Mesenchymal stem cell (in vitro differentiated cells and primary cell): Measurements from ENCODE around the gene PIGT.

Source experiments
- DNase-seq: peaks from one replicate; pipeline ENCODE4 v3.0.0-alpha.2; 2013
- H2AFZ ChIP-seq: one replicate; pipeline ENCODE4 v1.6.1; 2013; ENCODE audit warnings: low read depth, mild to moderate bottlenecking, control low read depth, inconsistent platforms, low read length, moderate library complexity
- H2AK5ac ChIP-seq: 2 replicates; pipeline ENCODE4 v1.6.1; 2013; ENCODE audit warnings: low read length, moderate library complexity, mild to moderate bottlenecking, inconsistent platforms; ENCODE audit not compliant: severe bottlenecking
- H2BK120ac ChIP-seq: one replicate; pipeline ENCODE4 v1.6.1; 2013; ENCODE audit warnings: low read depth, mild to moderate bottlenecking, inconsistent platforms, low read length, moderate library complexity
- H2BK12ac ChIP-seq, 2 experiments: one replicate each; pipeline ENCODE4 v1.6.1; 2013; ENCODE audit warnings: inconsistent platforms in 2 of 2, low read length in 2 of 2, mild to moderate bottlenecking in 2 of 2, moderate library complexity in 2 of 2, control low read depth in 1 of 2
- H2BK15ac ChIP-seq: one replicate; pipeline ENCODE4 v1.6.1; 2013; ENCODE audit warnings: mild to moderate bottlenecking, low read depth, inconsistent platforms; ENCODE audit not compliant: poor library complexity, severe bottlenecking
- H2BK5ac ChIP-seq: 2 replicates; pipeline ENCODE4 v1.6.1; 2013; ENCODE audit warnings: low read depth, mild to moderate bottlenecking, low read length, control low read depth, inconsistent platforms; ENCODE audit not compliant: poor library complexity, severe bottlenecking
- H3K14ac ChIP-seq, 2 experiments: one replicate each; pipeline ENCODE4 v1.6.1; 2013; ENCODE audit warnings: inconsistent platforms in 2 of 2, low read length in 2 of 2, control low read depth in 1 of 2, mild to moderate bottlenecking in 1 of 2, moderate library complexity in 1 of 2
- H3K18ac ChIP-seq, 2 experiments: one replicate each; pipeline ENCODE4 v1.6.1; 2013; ENCODE audit warnings: inconsistent platforms in 2 of 2, low read length in 2 of 2, control low read depth in 1 of 2, low read depth in 1 of 2, mild to moderate bottlenecking in 1 of 2
- H3K23ac ChIP-seq, 2 experiments: one replicate each; pipeline ENCODE4 v1.6.1; 2013; ENCODE audit warnings: inconsistent platforms in 2 of 2, low read length in 2 of 2, mild to moderate bottlenecking in 2 of 2, moderate library complexity in 2 of 2, control low read depth in 1 of 2
- H3K27ac ChIP-seq: 2 replicates; pipeline ENCODE4 v1.5.1; 2013; ENCODE audit warnings: mild to moderate bottlenecking, moderate library complexity, low read length, control low read depth, inconsistent platforms; ENCODE audit not compliant: poor library complexity, severe bottlenecking
- H3K27me3 ChIP-seq, 2 experiments: 2 replicates each; pipeline versions ENCODE4 v1.6.1 to v1.7.0; 2013; ENCODE audit warnings: low read length in 2 of 2, mild to moderate bottlenecking in 2 of 2, moderate library complexity in 2 of 2, control low read depth in 1 of 2, inconsistent platforms in 1 of 2; ENCODE audit not compliant: control insufficient read depth in 1 of 2, insufficient read depth in 1 of 2
- H3K36me3 ChIP-seq, 2 experiments: 2 replicates each; pipeline versions ENCODE4 v1.6.1 to v1.7.0; 2013; ENCODE audit warnings: low read length in 2 of 2, control low read depth in 1 of 2, inconsistent platforms in 1 of 2, low read depth in 1 of 2, mild to moderate bottlenecking in 1 of 2; ENCODE audit not compliant: insufficient read depth in 2 of 2, control insufficient read depth in 1 of 2
- H3K4ac ChIP-seq, 2 experiments: one replicate each; pipeline ENCODE4 v1.6.1; 2013; ENCODE audit warnings: inconsistent platforms in 2 of 2, low read length in 2 of 2, mild to moderate bottlenecking in 2 of 2, moderate library complexity in 2 of 2, control low read depth in 1 of 2, low read depth in 1 of 2
- H3K4me1 ChIP-seq: 2 replicates; pipeline ENCODE4 v1.6.1; 2013; ENCODE audit warnings: low read depth, low read length, control low read depth; ENCODE audit not compliant: control insufficient read depth, insufficient read depth
- H3K4me2 ChIP-seq: 2 replicates; pipeline ENCODE4 v1.6.1; 2013; ENCODE audit warnings: low read length, mild to moderate bottlenecking, inconsistent platforms; ENCODE audit not compliant: poor library complexity, severe bottlenecking
- H3K4me3 ChIP-seq, 2 experiments: 2 replicates each; pipeline versions ENCODE4 v1.5.1 to v1.7.0; 2013; ENCODE audit warnings: low read length in 2 of 2, mild to moderate bottlenecking in 2 of 2, control low read depth in 1 of 2, low read depth in 1 of 2; ENCODE audit not compliant: insufficient read depth in 1 of 2
- H3K79me1 ChIP-seq: replicated peaks from 2 replicates; pipeline ENCODE4 v1.6.1; 2013; ENCODE audit warnings: mild to moderate bottlenecking, control low read depth, low read length, inconsistent platforms; ENCODE audit not compliant: poor library complexity, severe bottlenecking
- H3K9ac ChIP-seq: 2 replicates; pipeline ENCODE4 v1.7.0; 2013; ENCODE audit warnings: mild to moderate bottlenecking, low read length, moderate library complexity
- H3K9me3 ChIP-seq: 2 replicates; pipeline ENCODE4 v1.7.0; 2013; ENCODE audit warnings: mild to moderate bottlenecking, low read length; ENCODE audit not compliant: control insufficient read depth
- H4K8ac ChIP-seq: one replicate; pipeline ENCODE4 v1.6.1; 2013; ENCODE audit warnings: inconsistent platforms, mild to moderate bottlenecking, low read length, moderate library complexity
- H4K91ac ChIP-seq: one replicate; pipeline ENCODE4 v1.6.1; 2013; ENCODE audit warnings: mild to moderate bottlenecking, low read length, inconsistent platforms
- WGBS: methylation state at CpG from one replicate; pipeline ENCODE4 v1.1.7; 2013; ENCODE audit warnings: mixed read lengths; 5-methylcytosine and 5-hydroxymethylcytosine counted together

PIGT gene

DNA sequence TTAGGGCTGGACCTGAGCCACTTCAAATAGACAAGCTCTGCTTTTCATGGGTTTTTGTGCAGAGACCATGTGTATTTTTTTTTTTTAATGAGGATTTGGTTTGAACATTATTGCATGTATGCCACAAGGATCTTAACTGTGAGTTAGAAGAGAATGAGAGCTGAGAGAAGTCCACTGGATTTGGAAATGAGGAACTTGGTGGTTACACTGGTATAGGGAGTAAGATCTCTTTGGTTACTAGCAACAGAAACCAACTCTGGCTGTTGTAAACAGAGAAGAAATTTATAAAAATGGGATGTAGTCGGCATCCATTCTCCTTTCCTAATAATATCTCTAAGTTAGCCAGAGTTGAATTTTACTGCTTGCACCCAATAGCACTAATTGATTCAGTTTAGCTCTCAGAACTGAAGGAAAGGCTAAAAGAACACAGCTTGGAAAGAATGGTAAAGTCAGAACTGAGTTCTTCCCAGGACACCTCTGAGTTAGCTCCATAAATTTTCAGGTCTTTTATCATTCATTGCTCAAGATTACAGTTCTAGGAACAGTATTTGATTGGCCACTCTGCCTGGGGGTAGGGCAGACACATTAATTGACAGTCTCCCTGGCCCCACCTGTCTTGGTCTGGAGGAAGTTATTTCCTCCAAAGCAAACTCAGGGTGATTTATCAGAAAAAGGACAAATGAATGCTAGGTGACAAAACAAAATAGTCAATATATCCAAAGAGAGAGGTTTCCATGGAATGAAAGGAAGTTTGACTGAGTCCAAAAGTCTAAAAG, 49.7 kb downstream of the PIGT start:
- no peak overlapping the region for H2AFZ ChIP-seq
- no peaks in the 10 kb centered on the region for H3K36me3 ChIP-seq
- H3K4me3 ChIP-seq, result no peak overlapping the region
- no peak overlapping the region for H3K4me2 ChIP-seq
- H2BK12ac ChIP-seq, result no peak overlapping the region
- H4K8ac ChIP-seq, result no peak overlapping the region
- H3K4ac ChIP-seq, result no peak overlapping the region
- H3K4me1 ChIP-seq, result peaks cover 14% of the 10 kb centered on the region
- no peak overlapping the region for H3K18ac ChIP-seq
- H4K91ac ChIP-seq, result no peak overlapping the region
- H3K9ac ChIP-seq, result no peak overlapping the region
- H3K27ac ChIP-seq, result no peak overlapping the region
- no peak overlapping the region for H3K23ac ChIP-seq
- no peaks in the 10 kb centered on the region for H3K9me3 ChIP-seq
- peaks cover 81 to 83% of the 10 kb centered on the region in 2 experiments for H3K27me3 ChIP-seq
- no peak overlapping the region for H3K14ac ChIP-seq
- no peak for DNase-seq
- no peaks in the 10 kb centered on the region for H3K79me1 ChIP-seq
- no peak overlapping the region for H2AK5ac ChIP-seq
- H2BK120ac ChIP-seq, result no peak overlapping the region
- WGBS, result no CpG with 5 or more reads among the region's 1 CpG
- no peak overlapping the region for H2BK15ac ChIP-seq
- no peak overlapping the region for H2BK5ac ChIP-seq

DNA sequence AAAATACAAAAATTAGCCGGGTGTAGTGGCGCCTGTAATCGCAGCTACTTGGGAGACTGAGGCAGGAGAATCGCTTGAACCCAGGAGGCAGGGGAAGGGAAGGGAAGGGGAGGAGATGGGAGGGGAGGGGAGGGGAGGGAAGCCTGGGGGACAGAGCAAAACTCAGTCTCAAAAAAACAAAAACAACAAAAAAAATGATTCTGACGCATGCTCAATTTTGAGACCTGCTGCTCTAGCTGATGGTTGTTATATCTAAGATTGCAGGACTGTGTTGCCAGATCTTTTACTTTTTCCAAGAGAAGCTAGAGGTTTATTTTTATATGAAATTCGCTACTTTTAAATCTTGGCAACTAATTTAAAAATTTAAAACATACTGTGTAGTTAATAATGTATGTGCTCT, 51.2 kb downstream of the PIGT start:
- H2AK5ac ChIP-seq, result no peak overlapping the region
- no peak overlapping the region for H3K9ac ChIP-seq
- no peak overlapping the region for H3K4me2 ChIP-seq
- no peak overlapping the region for H3K4me3 ChIP-seq
- H2BK15ac ChIP-seq, result no peak overlapping the region
- H2BK12ac ChIP-seq, result no peak overlapping the region
- peaks cover 16% of the 10 kb centered on the region for H3K4me1 ChIP-seq
- no peak overlapping the region for H2BK120ac ChIP-seq
- H3K27me3 ChIP-seq, result peaks cover 88 to 94% of the 10 kb centered on the region in 2 experiments
- H3K18ac ChIP-seq, result no peak overlapping the region
- H3K4ac ChIP-seq, result no peak overlapping the region
- H3K36me3 ChIP-seq, result no peaks in the 10 kb centered on the region
- no peak overlapping the region for H2BK5ac ChIP-seq
- WGBS, result 83% methylated on average over 1 of the region's 6 CpGs
- no peak overlapping the region for H2AFZ ChIP-seq
- no peaks in the 10 kb centered on the region for H3K79me1 ChIP-seq
- no peak overlapping the region for H4K8ac ChIP-seq
- no peak overlapping the region for H4K91ac ChIP-seq
- no peak overlapping the region for H3K23ac ChIP-seq
- no peaks in the 10 kb centered on the region for H3K9me3 ChIP-seq
- DNase-seq, result no peak
- no peak overlapping the region for H3K27ac ChIP-seq
- no peak overlapping the region for H3K14ac ChIP-seq

DNA sequence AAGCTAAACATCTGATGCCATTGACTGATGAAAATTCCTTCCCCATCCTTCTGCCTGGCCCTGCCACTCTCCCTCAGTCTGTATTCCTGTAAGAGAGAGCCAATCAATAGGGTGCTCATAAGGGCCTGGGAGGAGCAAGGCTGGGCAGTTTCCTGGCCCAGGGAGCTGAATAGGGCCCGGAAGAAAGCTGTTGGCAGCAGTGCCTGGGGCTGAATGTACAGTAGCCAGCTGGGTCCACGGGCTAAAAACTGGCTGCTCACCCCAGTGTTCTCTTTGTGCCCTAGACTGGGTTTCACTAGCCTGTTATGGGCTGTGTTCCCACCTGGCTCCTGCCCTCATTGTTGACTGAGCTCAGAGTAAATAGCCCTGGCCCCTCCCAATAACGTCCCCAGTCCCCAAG, 51.9 kb downstream of the PIGT start:
- Histone ChIP-seq H2BK15ac (no peak overlapping the region), H3K9ac (no peak overlapping the region), H3K36me3 (no peaks in the 10 kb centered on the region), H3K79me1 (no peaks in the 10 kb centered on the region), H3K23ac (no peak overlapping the region), H3K18ac (no peak overlapping the region), H3K4me1 (peaks cover 16% of the 10 kb centered on the region), H3K4me3 (no peak overlapping the region), H3K27me3 (peaks cover 81 to 87% of the 10 kb centered on the region in 2 experiments), H3K4ac (no peak overlapping the region), H3K14ac (no peak overlapping the region), H4K91ac (no peak overlapping the region), H2BK5ac (no peak overlapping the region), H2AFZ (no peak overlapping the region), H4K8ac (no peak overlapping the region), H3K27ac (no peak overlapping the region), H3K4me2 (no peak overlapping the region), H2AK5ac (no peak overlapping the region), H2BK12ac (no peak overlapping the region), H3K9me3 (no peaks in the 10 kb centered on the region), H2BK120ac (no peak overlapping the region)
- 68% methylated on average over 3 of the region's 3 CpGs for WGBS
- DNase-seq, result no peak

DNA sequence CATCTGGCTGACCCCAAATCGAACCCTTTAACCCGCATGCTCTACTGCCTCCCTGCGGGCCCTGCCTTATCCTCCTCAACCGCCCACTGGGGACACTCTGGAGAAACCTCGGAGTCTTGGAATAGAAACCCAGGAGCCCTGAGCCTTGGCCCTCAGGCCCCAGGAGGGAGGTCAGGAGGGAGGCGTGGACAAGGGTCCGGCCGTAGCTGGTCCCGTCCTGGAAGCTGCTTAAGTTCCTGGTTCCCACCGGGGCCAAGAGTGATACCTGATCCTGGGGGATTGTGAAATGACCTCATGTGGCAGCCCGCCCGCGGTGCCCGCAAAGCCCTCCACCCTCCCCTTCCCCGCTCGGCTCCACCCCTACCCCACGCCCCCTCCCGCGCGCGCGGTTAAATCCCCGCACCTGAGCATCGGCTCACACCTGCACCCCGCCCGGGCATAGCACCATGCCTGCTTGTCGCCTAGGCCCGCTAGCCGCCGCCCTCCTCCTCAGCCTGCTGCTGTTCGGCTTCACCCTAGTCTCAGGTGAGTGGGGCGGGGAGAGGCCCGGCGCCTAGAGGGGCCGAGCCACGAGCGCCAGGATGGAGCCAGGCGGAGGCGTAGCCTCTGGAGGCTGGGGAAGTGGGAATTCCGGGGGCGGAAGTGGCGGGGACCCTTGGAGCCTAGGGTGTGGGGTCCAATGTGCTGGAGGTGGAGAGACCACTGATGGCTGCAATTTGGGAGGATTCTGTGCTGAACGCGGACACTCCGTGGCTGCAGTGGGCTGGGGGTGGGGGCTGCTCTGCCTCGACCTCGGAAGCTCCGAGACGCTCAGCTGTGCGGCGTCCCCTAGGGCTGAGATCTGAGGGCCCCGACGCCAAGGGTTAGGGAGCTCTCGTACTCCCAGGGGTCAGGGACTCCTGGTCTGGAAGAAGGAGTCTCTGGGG, 53.7 kb downstream of the PIGT start, which contains the start of gene WFDC2:
WFDC2 (plus strand) TSS at position 418 of the 926 bp plus-strand sequence; CDS start at position 447, 29 bp downstream.
- Histone ChIP-seq H3K9ac (peak within 1 kb of the TSS; percentile 64), H3K27me3 (peaks cover 65 to 70% of the 10 kb centered on the region in 2 experiments), H3K9me3 (no peaks in the 10 kb centered on the region), H3K4me3 (peak within 1 kb of the TSS; percentile 46 to 71), H3K18ac (no peak within 1 kb of the TSS), H2BK5ac (no peak within 1 kb of the TSS), H2BK12ac (no peak within 1 kb of the TSS), H3K79me1 (no peaks in the 10 kb centered on the region), H3K23ac (peak within 1 kb of the TSS in 1 of 2 experiments; percentile 85), H2BK15ac (no peak within 1 kb of the TSS), H4K91ac (no peak within 1 kb of the TSS), H3K4ac (no peak within 1 kb of the TSS), H3K14ac (no peak within 1 kb of the TSS), H3K27ac (no peak within 1 kb of the TSS), H2AK5ac (no peak within 1 kb of the TSS), H2AFZ (peak within 1 kb of the TSS; percentile 37), H2BK120ac (no peak within 1 kb of the TSS), H4K8ac (no peak within 1 kb of the TSS), H3K4me2 (peak within 1 kb of the TSS; percentile 80), H3K36me3 (no peaks in the 10 kb centered on the region), H3K4me1 (peaks cover 16% of the 10 kb centered on the region)
- no peak for DNase-seq
- WGBS, result 7% methylated on average over 54 of the region's 54 CpGs
